RWPE2 (cell line): ENCODE measurements around the gene COMMD10.
A peak's percentile ranks its signal among the peaks of the same experiment; 100 is the strongest.

Experiments
- ATAC-seq: fragments of 200-7000 bp; cut with Tn5 transposase; 3 replicates; pipeline ENCODE4 v1.9.1; 2021; ENCODE audit warnings: low read depth
- DNase-seq: peaks from one replicate; pipeline ENCODE4 v3.0.0-alpha.2; 2020; ENCODE audit warnings: low spot score
- H3K27ac ChIP-seq: fragments of 450-650 bp; 2 replicates; pipeline ENCODE4 v1.5.1; 2017; ENCODE audit warnings: mild to moderate bottlenecking; ENCODE audit not compliant: poor library complexity, severe bottlenecking
- H3K27me3 ChIP-seq: fragments of 250-450 bp; sonication (Bioruptor Pico); 2 replicates; pipeline ENCODE4 v1.5.1; 2021; ENCODE audit warnings: mild to moderate bottlenecking, moderate library complexity; ENCODE audit not compliant: insufficient read depth, poor library complexity, severe bottlenecking
- H3K36me3 ChIP-seq: fragments of 250-450 bp; sonication (Bioruptor Pico); 2 replicates; pipeline ENCODE4 v1.5.1; 2020; ENCODE audit warnings: low read depth, mild to moderate bottlenecking, moderate library complexity
- H3K4me1 ChIP-seq: fragments of 250-450 bp; sonication (Bioruptor Pico); 2 replicates; pipeline ENCODE4 v1.5.1; 2021; ENCODE audit warnings: mild to moderate bottlenecking, moderate library complexity; ENCODE audit not compliant: insufficient read depth, poor library complexity, severe bottlenecking
- H3K4me3 ChIP-seq: fragments of 250-450 bp; sonication (Bioruptor Pico); 2 replicates; pipeline ENCODE4 v1.5.1; 2021; ENCODE audit warnings: mild to moderate bottlenecking, moderate library complexity; ENCODE audit not compliant: severe bottlenecking
- H3K9me3 ChIP-seq: fragments of 250-450 bp; sonication (Bioruptor Pico); 2 replicates; pipeline ENCODE4 v1.5.1; 2021; ENCODE audit warnings: mild to moderate bottlenecking, moderate library complexity; ENCODE audit not compliant: severe bottlenecking
- TF ChIP-seq, protein P1 (sequence below): fragments of 450-650 bp; IDR thresholded peaks from one replicate; pipeline ENCODE4 v1.5.1; 2017; ENCODE audit warnings: mild to moderate bottlenecking, moderate library complexity; ENCODE audit not compliant: poor library complexity, severe bottlenecking

COMMD10 gene

GRCh38 chr5:116084871-116085715, at the start of gene COMMD10:
Gene COMMD10, plus strand, starts transcription at chr5:116085025.
- TF ChIP-seq, protein P1, sequence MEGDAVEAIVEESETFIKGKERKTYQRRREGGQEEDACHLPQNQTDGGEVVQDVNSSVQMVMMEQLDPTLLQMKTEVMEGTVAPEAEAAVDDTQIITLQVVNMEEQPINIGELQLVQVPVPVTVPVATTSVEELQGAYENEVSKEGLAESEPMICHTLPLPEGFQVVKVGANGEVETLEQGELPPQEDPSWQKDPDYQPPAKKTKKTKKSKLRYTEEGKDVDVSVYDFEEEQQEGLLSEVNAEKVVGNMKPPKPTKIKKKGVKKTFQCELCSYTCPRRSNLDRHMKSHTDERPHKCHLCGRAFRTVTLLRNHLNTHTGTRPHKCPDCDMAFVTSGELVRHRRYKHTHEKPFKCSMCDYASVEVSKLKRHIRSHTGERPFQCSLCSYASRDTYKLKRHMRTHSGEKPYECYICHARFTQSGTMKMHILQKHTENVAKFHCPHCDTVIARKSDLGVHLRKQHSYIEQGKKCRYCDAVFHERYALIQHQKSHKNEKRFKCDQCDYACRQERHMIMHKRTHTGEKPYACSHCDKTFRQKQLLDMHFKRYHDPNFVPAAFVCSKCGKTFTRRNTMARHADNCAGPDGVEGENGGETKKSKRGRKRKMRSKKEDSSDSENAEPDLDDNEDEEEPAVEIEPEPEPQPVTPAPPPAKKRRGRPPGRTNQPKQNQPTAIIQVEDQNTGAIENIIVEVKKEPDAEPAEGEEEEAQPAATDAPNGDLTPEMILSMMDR, result no peak
- Histone ChIP-seq H3K4me1 (no peaks in the 10 kb centered on the region), H3K27me3 (no peaks in the 10 kb centered on the region), H3K27ac (peak within 1 kb of the TSS; percentile 63), H3K36me3 (peaks cover 16% of the 10 kb centered on the region), H3K9me3 (no peaks in the 10 kb centered on the region), H3K4me3 (peak within 1 kb of the TSS; percentile 51)
- ATAC-seq (peak; percentile 86), DNase-seq (peak; percentile 80)

DNA sequence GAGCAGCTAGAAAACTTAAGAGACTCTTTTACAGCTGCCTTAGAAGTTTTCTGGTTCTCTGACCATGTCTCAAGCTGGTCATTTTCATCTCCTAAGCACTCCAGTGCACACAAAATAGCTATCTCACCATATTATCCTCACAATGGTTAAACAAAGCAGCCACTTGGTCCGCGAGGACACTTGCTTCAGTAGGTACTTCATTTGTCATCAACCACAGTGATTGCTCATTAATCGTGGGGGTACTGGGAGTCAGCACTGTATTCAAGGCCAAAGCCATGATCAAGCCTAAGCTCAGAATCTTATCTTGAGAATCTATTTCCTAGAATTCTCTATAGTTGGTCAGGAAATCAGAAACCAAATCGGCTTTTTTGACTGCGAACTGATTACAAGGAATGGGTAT, 49.7 kb upstream of the COMMD10 start:
- no peak overlapping the region for H3K4me3 ChIP-seq
- TF ChIP-seq, protein P1, result no peak
- peaks cover 6% of the 10 kb centered on the region for H3K4me1 ChIP-seq
- no peak for ATAC-seq
- H3K36me3 ChIP-seq, result no peaks in the 10 kb centered on the region
- no peak for DNase-seq
- no peak overlapping the region for H3K27ac ChIP-seq
- peaks cover 6% of the 10 kb centered on the region for H3K27me3 ChIP-seq
- no peaks in the 10 kb centered on the region for H3K9me3 ChIP-seq

DNA sequence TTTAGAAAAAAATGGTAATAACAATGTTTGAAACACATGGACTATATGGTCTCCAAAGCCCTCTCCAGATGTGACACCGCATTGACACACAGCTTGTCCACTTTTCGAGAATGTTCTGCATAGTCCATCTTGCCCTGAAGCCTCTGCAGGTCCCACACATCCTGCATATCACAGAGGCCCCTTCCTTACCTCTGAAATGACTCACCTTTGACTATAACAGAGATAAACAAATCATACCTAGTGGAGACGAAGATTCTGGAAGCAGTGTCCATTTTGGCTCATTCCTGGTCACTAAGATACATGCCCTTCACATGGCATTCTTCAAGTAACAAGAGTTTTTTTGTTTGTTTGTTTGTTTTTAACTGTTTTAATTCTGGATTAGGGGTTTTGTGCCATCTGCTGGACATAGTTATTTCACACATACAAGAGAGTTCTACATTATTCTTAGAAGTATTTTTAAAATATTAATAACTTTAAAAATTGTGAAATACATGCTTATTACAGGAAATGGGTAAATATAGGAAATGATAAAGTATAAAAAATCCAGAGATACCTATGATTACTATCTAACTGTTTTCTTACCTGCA, 47.5 kb upstream of the COMMD10 start:
- no peak for DNase-seq
- Histone ChIP-seq H3K27me3 (peaks cover 7% of the 10 kb centered on the region), H3K36me3 (no peaks in the 10 kb centered on the region), H3K4me1 (no peaks in the 10 kb centered on the region), H3K9me3 (no peaks in the 10 kb centered on the region), H3K27ac (no peak overlapping the region), H3K4me3 (no peak overlapping the region)
- TF ChIP-seq, protein P1, result peak; percentile 28
- ATAC-seq, result peak; percentile 61; the same call in 2 of the 3 replicates

DNA sequence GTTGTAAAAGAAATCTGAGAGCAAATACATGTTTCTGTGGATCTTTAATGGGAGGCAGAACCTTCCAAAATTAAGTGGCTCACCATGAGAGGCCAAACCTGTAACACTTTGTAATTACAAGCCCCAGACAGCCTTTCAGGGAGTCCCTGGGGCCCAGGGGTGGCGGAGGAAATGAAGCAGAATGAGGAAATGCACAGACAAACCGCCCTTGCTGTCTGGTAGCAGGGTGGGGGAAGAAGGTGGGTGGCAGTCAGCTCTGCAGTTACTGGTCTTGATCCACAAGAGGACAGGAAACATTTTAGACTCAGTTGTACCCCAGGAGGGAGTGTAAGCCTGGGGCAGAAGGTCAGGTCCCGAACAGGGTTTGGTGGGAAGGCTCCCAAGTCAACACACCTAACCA, 46.0 kb upstream of the COMMD10 start:
- ATAC-seq (no peak), DNase-seq (no peak)
- TF ChIP-seq, protein P1, result no peak
- Histone ChIP-seq H3K4me1 (no peaks in the 10 kb centered on the region), H3K27me3 (peaks cover 7% of the 10 kb centered on the region), H3K9me3 (no peaks in the 10 kb centered on the region), H3K27ac (no peak overlapping the region), H3K36me3 (no peaks in the 10 kb centered on the region), H3K4me3 (no peak overlapping the region)

DNA sequence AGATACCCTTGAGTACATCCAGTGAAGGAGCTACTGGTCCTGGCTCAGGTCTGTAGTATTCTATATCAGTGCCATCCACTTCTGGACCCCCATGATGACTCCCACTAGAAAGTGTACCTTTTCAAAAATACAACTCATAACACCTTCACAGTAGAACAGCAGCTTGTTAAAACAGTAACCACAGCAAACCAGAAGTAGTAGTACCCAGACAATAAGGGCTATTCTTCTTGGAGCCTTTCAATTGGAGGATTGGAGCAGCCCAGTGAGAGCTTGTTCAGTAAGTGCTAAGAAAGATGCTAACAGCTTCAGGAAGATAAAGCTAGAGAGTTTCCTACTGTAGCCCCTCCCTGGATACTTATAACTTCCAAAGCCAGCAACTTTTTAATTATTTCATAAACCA, 42.5 kb upstream of the COMMD10 start:
- Histone ChIP-seq H3K4me3 (no peak overlapping the region), H3K27me3 (peaks cover 11% of the 10 kb centered on the region), H3K36me3 (no peaks in the 10 kb centered on the region), H3K4me1 (no peaks in the 10 kb centered on the region), H3K9me3 (no peaks in the 10 kb centered on the region), H3K27ac (no peak overlapping the region)
- ATAC-seq (no peak), DNase-seq (no peak)
- TF ChIP-seq, protein P1, result no peak
